H1 (cell line): ENCODE data around the gene CDC73. TPM values are rescaled to one million over a fixed set of nuclear protein-coding genes. Genes with fewer than 3 reads are reported as not detected.

Experiments used
- CTCF ChIA-PET: fragments of 300-600 bp; sonication (Branson Sonifier 250); formaldehyde crosslinking; loops from one replicate; lab custom pipeline; 2021; ENCODE audit not compliant: partially characterized antibody; lab: Charles Lee
- POLR2A ChIA-PET: fragments of 300-600 bp; sonication (Branson Sonifier 250); formaldehyde crosslinking; loops from one replicate; lab custom pipeline; 2021; ENCODE audit warnings: inconsistent platforms; ENCODE audit not compliant: partially characterized antibody; lab: Charles Lee
- DNase-seq, 2 experiments: peaks; one replicate each; pipeline versions ENCODE4 v3.0.0 to v3.0.0-alpha.2; 2010 to 2022; ENCODE audit warnings: low spot score in 2 of 2, low read depth in 1 of 2, mixed read lengths in 1 of 2
- FAIRE-seq: peaks from 2 replicates; lab custom pipeline; 2011; peaks lifted over from hg19 to GRCh38; lab: Jason Lieb, UNC
- H2AFZ ChIP-seq: 2 replicates; pipeline ENCODE4 v1.8.1; 2012; ENCODE audit warnings: low read length, inconsistent platforms
- H2AK5ac ChIP-seq: 2 replicates; pipeline ENCODE4 v1.6.1; 2013; ENCODE audit warnings: low read depth, low read length
- H2BK120ac ChIP-seq: replicated peaks from 2 replicates; pipeline ENCODE3; 2013; ENCODE audit warnings: low read depth, low read length, inconsistent platforms
- H2BK12ac ChIP-seq: 2 replicates; pipeline ENCODE4 v1.6.1; 2013; ENCODE audit warnings: low read depth, low read length
- H2BK15ac ChIP-seq: 2 replicates; pipeline ENCODE4 v1.6.1; 2013; ENCODE audit warnings: low read length
- H2BK20ac ChIP-seq: 2 replicates; pipeline ENCODE4 v1.6.1; 2013; ENCODE audit warnings: low read length
- H2BK5ac ChIP-seq: 2 replicates; pipeline ENCODE4 v1.6.1; 2013; ENCODE audit warnings: low read depth, low read length
- H3K14ac ChIP-seq: 2 replicates; pipeline ENCODE4 v1.6.1; 2013; ENCODE audit warnings: inconsistent platforms; ENCODE audit not compliant: insufficient read length
- H3K18ac ChIP-seq: 2 replicates; pipeline ENCODE4 v1.6.1; 2013; ENCODE audit warnings: low read length; ENCODE audit errors: extremely low read depth
- H3K23ac ChIP-seq: 2 replicates; pipeline ENCODE4 v1.6.1; 2013; ENCODE audit warnings: inconsistent platforms; ENCODE audit not compliant: insufficient read length
- H3K23me2 ChIP-seq: 2 replicates; pipeline ENCODE4 v1.6.1; 2013; ENCODE audit warnings: low read depth, low read length
- H3K27ac ChIP-seq: 2 replicates; pipeline ENCODE4 v1.6.1; 2011; ENCODE audit warnings: low read depth, low read length, inconsistent platforms
- H3K27me3 ChIP-seq, 4 experiments: replicated peaks in 1 of 4; 1 replicate in 1 of 4; 2 replicates in 3 of 4; pipeline versions ENCODE4 v1.6.1 to v1.8.1; 2011 to 2013; ENCODE audit warnings: low read length in 3 of 4, mild to moderate bottlenecking in 3 of 4, inconsistent platforms in 2 of 4, mixed read lengths in 2 of 4, moderate library complexity in 1 of 4; ENCODE audit not compliant: control insufficient read depth in 3 of 4, insufficient read depth in 3 of 4; ENCODE audit errors: extremely low read depth in 1 of 4
- H3K36me3 ChIP-seq, 4 experiments: 2 replicates each; pipeline versions ENCODE4 v1.6.1 to v1.8.1; 2011 to 2013; ENCODE audit warnings: mild to moderate bottlenecking in 4 of 4, low read length in 3 of 4, moderate library complexity in 2 of 4, control low read depth in 1 of 4, inconsistent platforms in 1 of 4; ENCODE audit not compliant: insufficient read depth in 4 of 4, control insufficient read depth in 2 of 4
- H3K4ac ChIP-seq: replicated peaks from 2 replicates; pipeline ENCODE3; 2013; ENCODE audit warnings: low read length, low read depth, mixed read lengths, inconsistent platforms; ENCODE audit not compliant: insufficient read length
- H3K4me1 ChIP-seq, 4 experiments: replicated peaks in 1 of 4; 1 replicate in 1 of 4; 2 replicates in 3 of 4; pipeline versions ENCODE4 v1.6.1 to v1.8.1; 2011 to 2013; ENCODE audit warnings: low read length in 3 of 4, inconsistent platforms in 2 of 4, mixed read lengths in 1 of 4; ENCODE audit not compliant: insufficient read depth in 4 of 4, control insufficient read depth in 3 of 4
- H3K4me2 ChIP-seq, 2 experiments: 2 replicates each; pipeline versions ENCODE4 v1.6.1 to v1.8.1; 2011 to 2013; ENCODE audit warnings: low read depth in 2 of 2, low read length in 2 of 2, control low read depth in 1 of 2, inconsistent platforms in 1 of 2, mild to moderate bottlenecking in 1 of 2; ENCODE audit not compliant: insufficient read depth in 1 of 2
- H3K4me3 ChIP-seq, 4 experiments: fragments of 200-600, 300-600 bp in 1 of 4; sonication (generic), shearing (Covaris generic), sonication (Bioruptor Twin) in 1 of 4; 2 replicates each; pipeline versions ENCODE4 v1.5.1 to v1.8.1; 2011 to 2016; ENCODE audit warnings: low read length in 4 of 4, low read depth in 3 of 4, control low read depth in 2 of 4, inconsistent platforms in 2 of 4, mild to moderate bottlenecking in 2 of 4, mixed read lengths in 1 of 4, moderate library complexity in 1 of 4; ENCODE audit not compliant: insufficient read depth in 2 of 4; ENCODE audit errors: extremely low read depth in 1 of 4
- H3K56ac ChIP-seq: replicated peaks from 2 replicates; pipeline ENCODE3; 2013; ENCODE audit warnings: low read depth, mild to moderate bottlenecking, mixed read lengths, low read length, inconsistent platforms; ENCODE audit not compliant: insufficient read length
- H3K79me1 ChIP-seq: 2 replicates; pipeline ENCODE4 v1.6.1; 2013; ENCODE audit warnings: low read depth, low read length, control low read depth
- H3K79me2 ChIP-seq, 2 experiments: 2 replicates each; pipeline versions ENCODE4 v1.6.1 to v1.8.1; 2012 to 2013; ENCODE audit warnings: low read length in 2 of 2, mild to moderate bottlenecking in 2 of 2, inconsistent platforms in 1 of 2; ENCODE audit not compliant: insufficient read depth in 2 of 2, control insufficient read depth in 1 of 2
- H3K9ac ChIP-seq, 4 experiments: replicated peaks in 1 of 4; 1 replicate in 1 of 4; 2 replicates in 3 of 4; pipeline versions ENCODE4 v1.6.1 to v1.8.1; 2011 to 2013; ENCODE audit warnings: low read depth in 3 of 4, low read length in 3 of 4, control low read depth in 2 of 4, mild to moderate bottlenecking in 2 of 4, moderate library complexity in 2 of 4, inconsistent platforms in 1 of 4; ENCODE audit errors: extremely low read depth in 1 of 4
- H3K9me3 ChIP-seq, 2 experiments: 2 replicates each; pipeline versions ENCODE4 v1.6.1 to v1.8.1; 2012 to 2013; ENCODE audit warnings: mild to moderate bottlenecking in 2 of 2, moderate library complexity in 2 of 2, control low read depth in 1 of 2, inconsistent platforms in 1 of 2, low read depth in 1 of 2, low read length in 1 of 2, mixed read lengths in 1 of 2; ENCODE audit not compliant: insufficient read depth in 2 of 2
- H4K20me1 ChIP-seq, 2 experiments: replicated peaks in 1 of 2; 2 replicates each; pipeline versions ENCODE3 to v1.8.1; 2011 to 2013; ENCODE audit warnings: inconsistent platforms in 2 of 2, low read length in 2 of 2, mild to moderate bottlenecking in 1 of 2; ENCODE audit not compliant: insufficient read depth in 2 of 2, control insufficient read depth in 1 of 2
- H4K5ac ChIP-seq: 2 replicates; pipeline ENCODE4 v1.6.1; 2013; ENCODE audit warnings: low read length, low read depth, mixed read lengths, inconsistent platforms; ENCODE audit not compliant: insufficient read length
- H4K8ac ChIP-seq: 2 replicates; pipeline ENCODE4 v1.8.0; 2013; ENCODE audit warnings: mild to moderate bottlenecking, moderate library complexity, low read length, inconsistent platforms; ENCODE audit not compliant: insufficient read depth; ENCODE audit errors: extremely low read depth
- H4K91ac ChIP-seq: replicated peaks from 2 replicates; pipeline ENCODE3; 2013; ENCODE audit warnings: low read length, mixed read lengths, inconsistent platforms; ENCODE audit not compliant: insufficient read length
- CHD2 ChIP-seq: IDR thresholded peaks from 2 replicates; pipeline ENCODE4 v1.6.1; 2012; ENCODE audit warnings: low read length, improper control_type of control experiment
- WGBS, 2 experiments: shearing (Covaris generic) in 1 of 2; methylation state at CpG; one replicate each; pipeline versions ENCODE4 v1.1.6 to v1.1.7; 2013 to 2015; ENCODE audit warnings: low lambda C conversion rate in 2 of 2, mixed read lengths in 2 of 2, inconsistent platforms in 1 of 2, low coverage in 1 of 2, missing lambda C conversion rate in 1 of 2; ENCODE audit not compliant: insufficient replicate concordance in 2 of 2, insufficient coverage in 1 of 2, insufficient read length in 1 of 2; ENCODE audit errors: extremely low coverage in 1 of 2, missing lambda C conversion rate in 1 of 2; 5-methylcytosine and 5-hydroxymethylcytosine counted together
- polyA plus RNA-seq, 7 experiments: library from polyadenylated mRNA; depleted of rRNA in 3 of 7; stranded (reverse) in 5 of 7; unstranded in 2 of 7; fragments of >200 nt in 5 of 7; fragments of 200-250 nt in 2 of 7; gene quantifications; 1 replicate in 5 of 7; 2 replicates in 1 of 7; 4 replicates in 1 of 7; pipeline versions ENCODE4 v1.2.1 to v1.2.3, GENCODE V29; 2011 to 2013; ENCODE audit warnings: missing spikeins in 2 of 7, mixed read lengths in 2 of 7
- total RNA-seq: library from RNA; stranded (reverse); fragmentation: NEBNext Ultra II Directional; extraction: Animal tissue kit (Norgen Biotek cat#: 25700); gene quantifications from 2 replicates; pipeline ENCODE4 v1.2.1, GENCODE V29; 2021

CDC73 gene
- total and polyA plus RNA-seq, 2 of the 8 experiments (the other 6 are each of a cell fraction or from before 2014, with no cell fraction given): 9.8 to 64.0 TPM

GRCh38 chr1:193176113-193176512 is 54.3 kb downstream of the CDC73 start:
- Histone ChIP-seq H3K14ac (no peak overlapping the region), H3K27ac (no peak overlapping the region), H3K36me3 (no peaks in the 10 kb centered on the region), H2AK5ac (no peak overlapping the region), H2BK120ac (no peak overlapping the region), H4K91ac (no peak overlapping the region), H3K18ac (no peak overlapping the region), H3K4me2 (no peak overlapping the region), H4K5ac (no peak overlapping the region), H3K23me2 (no peaks in the 10 kb centered on the region), H2AFZ (no peak overlapping the region), H3K4me3 (no peak overlapping the region), H3K4ac (no peak overlapping the region), H2BK5ac (no peak overlapping the region), H2BK12ac (no peak overlapping the region), H3K4me1 (no peaks in the 10 kb centered on the region), H3K56ac (no peak overlapping the region), H4K20me1 (peaks cover 0 to 3% of the 10 kb centered on the region in 2 experiments), H3K79me1 (no peaks in the 10 kb centered on the region; the same call in none of the 2 replicates), H2BK20ac (no peak overlapping the region), H3K23ac (no peak overlapping the region), H4K8ac (no peak overlapping the region), H3K79me2 (peaks cover 0 to 47% of the 10 kb centered on the region in 2 experiments; a peak in 2 of 4 replicates), H3K27me3 (no peaks in the 10 kb centered on the region), H3K9me3 (no peaks in the 10 kb centered on the region), H3K9ac (no peak overlapping the region), H2BK15ac (no peak overlapping the region)
- FAIRE-seq (no peak), DNase-seq (no peak)
- POLR2A ChIA-PET: no interaction called here
- 86% methylated on average over 1 of the region's 1 CpG; no CpG with 5 or more reads in 1 of the 2 experiments for WGBS, 2 experiments
- CTCF ChIA-PET: no interaction called here
- no peak for TF ChIP-seq CHD2
